WI38 (cell line): Measurements from ENCODE around the gene MYPN.

Source experiments
- H3K4me3 ChIP-seq: 2 replicates; pipeline ENCODE4 v1.5.1; 2011; ENCODE audit warnings: low read depth, mild to moderate bottlenecking, control low read depth, low read length
- TF ChIP-seq, protein P1 (sequence below): IDR thresholded peaks from 2 replicates; pipeline ENCODE4 v1.5.1; 2012; ENCODE audit warnings: low read depth, mild to moderate bottlenecking, control low read depth, low read length

MYPN gene

GRCh38 chr10:68095153-68095552 is 14.1 kb upstream of the MYPN start:
- TF ChIP-seq, protein P1, sequence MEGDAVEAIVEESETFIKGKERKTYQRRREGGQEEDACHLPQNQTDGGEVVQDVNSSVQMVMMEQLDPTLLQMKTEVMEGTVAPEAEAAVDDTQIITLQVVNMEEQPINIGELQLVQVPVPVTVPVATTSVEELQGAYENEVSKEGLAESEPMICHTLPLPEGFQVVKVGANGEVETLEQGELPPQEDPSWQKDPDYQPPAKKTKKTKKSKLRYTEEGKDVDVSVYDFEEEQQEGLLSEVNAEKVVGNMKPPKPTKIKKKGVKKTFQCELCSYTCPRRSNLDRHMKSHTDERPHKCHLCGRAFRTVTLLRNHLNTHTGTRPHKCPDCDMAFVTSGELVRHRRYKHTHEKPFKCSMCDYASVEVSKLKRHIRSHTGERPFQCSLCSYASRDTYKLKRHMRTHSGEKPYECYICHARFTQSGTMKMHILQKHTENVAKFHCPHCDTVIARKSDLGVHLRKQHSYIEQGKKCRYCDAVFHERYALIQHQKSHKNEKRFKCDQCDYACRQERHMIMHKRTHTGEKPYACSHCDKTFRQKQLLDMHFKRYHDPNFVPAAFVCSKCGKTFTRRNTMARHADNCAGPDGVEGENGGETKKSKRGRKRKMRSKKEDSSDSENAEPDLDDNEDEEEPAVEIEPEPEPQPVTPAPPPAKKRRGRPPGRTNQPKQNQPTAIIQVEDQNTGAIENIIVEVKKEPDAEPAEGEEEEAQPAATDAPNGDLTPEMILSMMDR = no peak

DNA sequence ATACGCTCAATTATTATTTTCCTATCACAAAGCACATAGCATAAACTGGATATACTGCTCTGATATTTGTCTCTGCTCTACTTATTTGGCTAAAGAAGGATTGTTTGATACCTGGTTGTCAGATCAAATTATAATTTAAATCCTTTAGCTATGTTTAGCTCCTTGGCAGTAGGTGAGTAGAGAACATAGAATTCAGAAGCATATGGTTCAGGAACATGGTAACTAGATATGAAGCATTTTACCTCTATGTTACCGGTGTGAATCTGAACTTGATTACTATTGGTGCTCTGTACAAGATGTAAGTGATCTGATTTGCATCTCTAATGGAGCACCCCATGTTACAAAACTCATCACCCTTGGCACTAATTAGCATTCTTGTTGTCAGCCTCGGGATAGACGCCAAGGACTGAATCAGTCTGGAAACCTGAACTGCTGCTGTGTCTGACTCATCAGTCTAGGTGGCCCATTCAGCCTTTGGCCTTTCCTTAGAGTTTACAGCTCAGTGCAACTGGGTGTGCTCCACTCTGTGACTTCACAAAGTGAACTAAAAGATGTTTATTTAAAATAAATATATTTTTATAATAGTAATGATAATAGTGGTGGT is 12.3 kb upstream of the MYPN start:
- TF ChIP-seq, protein P1 = no peak
- no peak overlapping the region for H3K4me3 ChIP-seq

More at GRCh38 chr10:68095153-68095552, 14.1 kb upstream of the MYPN start:
- no peak overlapping the region for H3K4me3 ChIP-seq

- TF ChIP-seq, protein P1 = no peak
- no peak overlapping the region for H3K4me3 ChIP-seq
These were observed 9.6 kb upstream of the MYPN start for GRCh38 chr10:68099736-68100135.

DNA sequence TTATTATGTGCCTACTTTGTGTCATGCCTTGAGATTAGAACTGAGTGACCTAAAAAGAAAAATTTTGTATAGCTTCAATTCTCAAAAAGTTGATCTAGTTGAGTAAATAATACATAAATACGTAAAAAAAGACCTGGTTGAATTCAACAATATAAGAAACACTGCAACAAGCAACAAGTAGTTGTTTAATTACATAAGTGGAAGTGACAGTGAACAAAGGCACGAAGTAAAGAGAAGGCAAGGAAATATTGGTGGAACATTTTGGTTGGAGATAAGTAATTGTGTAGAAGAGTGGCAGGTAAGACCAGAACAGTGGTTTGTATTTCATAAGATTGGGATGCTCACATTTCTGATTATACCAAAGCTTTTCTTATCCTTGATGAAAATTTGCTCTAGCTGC is 8.2 kb upstream of the MYPN start:
- TF ChIP-seq, protein P1 = no peak
- no peak overlapping the region for H3K4me3 ChIP-seq

DNA sequence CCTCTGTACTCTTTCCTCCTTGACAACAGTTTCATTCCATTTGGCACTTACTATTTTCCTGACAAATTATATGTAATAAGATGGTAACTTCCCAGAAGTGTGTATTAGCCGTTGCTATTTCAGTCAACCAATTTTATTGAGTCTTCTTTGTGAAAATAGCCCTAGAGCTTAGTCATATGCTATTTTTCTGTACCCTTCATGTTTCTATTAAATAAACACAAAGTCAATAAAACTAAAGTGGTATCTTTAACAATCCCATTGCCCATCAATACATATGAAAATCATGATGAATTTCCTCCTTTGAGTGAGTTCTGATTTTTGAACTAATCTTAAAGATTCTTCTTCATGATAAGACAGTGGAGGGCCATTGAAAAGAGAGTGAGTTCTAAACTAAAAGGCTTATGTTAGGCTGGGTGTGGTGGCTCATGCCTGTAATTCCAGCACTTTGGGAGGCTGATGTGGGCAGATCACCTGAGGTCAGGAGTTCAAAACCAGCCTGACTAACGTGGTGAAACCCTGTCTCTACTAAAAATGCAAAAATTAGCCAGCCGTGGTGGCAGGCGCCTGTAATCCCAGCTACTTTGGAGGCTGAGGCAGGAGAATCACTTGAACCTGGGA is 5.9 kb upstream of the MYPN start:
- TF ChIP-seq, protein P1 = no peak
- H3K4me3 ChIP-seq = no peak overlapping the region

GRCh38 chr10:68103901-68104300 is 5.4 kb upstream of the MYPN start:
- TF ChIP-seq, protein P1 = no peak
- no peak overlapping the region for H3K4me3 ChIP-seq

DNA sequence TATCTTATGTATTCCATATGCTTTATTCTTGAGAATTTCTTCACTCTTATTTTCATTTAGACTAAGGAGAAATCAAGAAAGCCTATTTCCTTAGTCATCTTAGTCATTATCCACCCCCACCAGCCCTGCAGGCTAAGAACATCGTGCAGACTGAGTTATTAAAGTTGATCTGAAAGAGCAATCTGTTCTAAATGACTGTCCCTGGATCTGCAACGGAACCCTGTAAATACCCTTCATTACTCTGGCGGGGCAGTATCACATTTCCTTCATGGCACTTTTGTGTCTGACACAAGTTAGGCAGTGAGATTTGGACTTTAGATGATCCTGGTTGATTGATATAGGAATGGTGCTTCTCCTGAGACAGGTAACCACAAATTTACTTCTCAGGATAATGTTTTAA is 3.5 kb upstream of the MYPN start:
- TF ChIP-seq, protein P1 = no peak
- H3K4me3 ChIP-seq = peak overlapping the region; percentile 6
